ENCODE measurements around the gene UCK1.
A peak's percentile ranks its signal among the peaks of the same experiment; 100 is the strongest.

Gene UCK1

GRCh38 chr9:131537946-131538345, 6.9 kb upstream of the UCK1 start:
- DNase-seq: no peak
- Histone ChIP-seq H4K8ac (ENCODE audit: low read depth, low read length) (no peak overlapping the region), H3K79me1 (ENCODE audit: low read length) (no peaks in the 10 kb centered on the region), H3K56ac (ENCODE audit: low read length) (no peak overlapping the region), H3K79me2 (ENCODE audit: control insufficient read depth, insufficient read depth, low read length) (no peaks in the 10 kb centered on the region), H2AK5ac (ENCODE audit: low read length) (no peak overlapping the region), H2BK5ac (ENCODE audit: low read length) (no peak overlapping the region), H3K9ac (ENCODE audit: low read length) (no peak overlapping the region), H3K4me1 (ENCODE audit: control insufficient read depth, low read depth, low read length) (no peaks in the 10 kb centered on the region), H2BK15ac (replicated peaks; ENCODE audit: low read depth) (no peak overlapping the region), H3K27me3 (ENCODE audit: insufficient read depth, low read length, poor library complexity) (no peaks in the 10 kb centered on the region), H3K4ac (ENCODE audit: low read depth, low read length) (no peak overlapping the region), H3K27ac (ENCODE audit: low read depth, low read length) (no peak overlapping the region), H3K4me3 (ENCODE audit: low read length) (no peak overlapping the region), H4K5ac (ENCODE audit: low read length) (no peak overlapping the region), H3K36me3 (ENCODE audit: control insufficient read depth, insufficient read depth, low read length) (no peaks in the 10 kb centered on the region), H3K4me2 (ENCODE audit: low read length) (no peak overlapping the region), H3K23ac (ENCODE audit: low read length) (no peak overlapping the region), H2BK120ac (ENCODE audit: low read depth, low read length) (no peak overlapping the region), H3K18ac (ENCODE audit: low read length) (no peak overlapping the region)
- WGBS (ENCODE audit: extremely low coverage, insufficient coverage, low lambda C conversion rate): no CpG with 5 or more reads among the region's 19 CpGs

DNA sequence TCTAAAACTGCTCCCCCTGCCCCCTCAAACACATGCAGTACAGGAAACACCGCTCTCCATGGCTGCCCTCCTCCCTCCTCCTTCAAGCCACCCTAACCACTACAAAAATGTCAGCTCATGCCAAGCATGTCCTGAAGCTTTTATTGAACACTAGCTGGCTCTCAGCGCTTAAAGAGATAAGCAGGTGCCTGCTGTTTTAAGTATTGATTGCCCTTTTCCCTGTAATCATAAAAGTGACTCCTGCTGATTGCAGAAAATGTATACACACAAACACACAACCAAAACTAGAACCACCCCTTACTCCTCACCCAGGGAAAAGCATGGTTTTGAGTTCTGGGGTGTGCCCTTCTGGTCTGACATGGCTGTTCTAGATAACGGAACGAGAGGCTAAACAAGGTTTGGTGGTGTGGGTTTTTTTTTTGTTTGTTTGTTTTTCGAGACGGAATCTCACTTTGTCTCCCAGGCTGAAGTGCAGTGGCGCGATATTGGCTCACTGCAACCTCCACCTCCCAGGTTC, 3.7 kb upstream of the UCK1 start:
- no peak overlapping the region for H3K4me2 ChIP-seq (ENCODE audit: low read length)
- H2BK120ac ChIP-seq (ENCODE audit: low read depth, low read length): no peak overlapping the region
- H3K56ac ChIP-seq (ENCODE audit: low read length): no peak overlapping the region
- no peak overlapping the region for H2AK5ac ChIP-seq (ENCODE audit: low read length)
- no peak overlapping the region for H4K8ac ChIP-seq (ENCODE audit: low read depth, low read length)
- H3K23ac ChIP-seq (ENCODE audit: low read length): no peak overlapping the region
- no peak overlapping the region for H3K4ac ChIP-seq (ENCODE audit: low read depth, low read length)
- H3K36me3 ChIP-seq (ENCODE audit: control insufficient read depth, insufficient read depth, low read length): no peaks in the 10 kb centered on the region
- H3K27ac ChIP-seq (ENCODE audit: low read depth, low read length): no peak overlapping the region
- peaks cover 5% of the 10 kb centered on the region for H3K79me2 ChIP-seq (ENCODE audit: control insufficient read depth, insufficient read depth, low read length)
- no peak overlapping the region for H4K5ac ChIP-seq (ENCODE audit: low read length)
- DNase-seq: no peak
- H3K27me3 ChIP-seq (ENCODE audit: insufficient read depth, low read length, poor library complexity): no peaks in the 10 kb centered on the region
- WGBS (ENCODE audit: extremely low coverage, insufficient coverage, low lambda C conversion rate): no CpG with 5 or more reads among the region's 8 CpGs
- H3K4me1 ChIP-seq (ENCODE audit: control insufficient read depth, low read depth, low read length): peaks cover 5% of the 10 kb centered on the region
- no peak overlapping the region for H2BK15ac ChIP-seq (replicated peaks; ENCODE audit: low read depth)
- no peak overlapping the region for H2BK5ac ChIP-seq (ENCODE audit: low read length)
- no peak overlapping the region for H3K9ac ChIP-seq (ENCODE audit: low read length)
- H3K4me3 ChIP-seq (ENCODE audit: low read length): no peak overlapping the region
- H3K79me1 ChIP-seq (ENCODE audit: low read length): peaks cover 7% of the 10 kb centered on the region
- H3K18ac ChIP-seq (ENCODE audit: low read length): no peak overlapping the region

DNA sequence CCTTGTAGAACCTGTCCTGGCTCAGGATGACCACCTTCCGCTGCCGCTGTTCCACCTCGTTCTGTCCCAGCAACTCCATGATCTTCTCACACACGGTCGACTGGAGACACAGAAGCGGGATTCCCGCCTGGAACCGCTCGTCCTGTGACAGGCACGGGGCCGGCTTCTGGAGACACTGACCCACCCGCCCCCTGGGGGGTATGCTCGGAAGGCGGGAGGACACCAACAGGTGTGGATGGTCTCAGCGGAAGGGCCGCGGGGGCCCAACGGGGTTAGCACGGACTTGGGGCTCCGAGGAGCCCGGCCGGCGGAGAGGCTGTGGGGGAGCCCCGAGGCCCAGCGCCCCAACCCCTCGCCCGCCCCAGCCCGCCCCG, 530 bp downstream of the UCK1 start:
- no peak overlapping the region for H2BK5ac ChIP-seq (ENCODE audit: low read length)
- peak overlapping the region; percentile 94 for H3K18ac ChIP-seq (ENCODE audit: low read length)
- H2BK120ac ChIP-seq (ENCODE audit: low read depth, low read length): peak overlapping the region; percentile 66
- H3K23ac ChIP-seq (ENCODE audit: low read length): no peak overlapping the region
- H3K79me1 ChIP-seq (ENCODE audit: low read length): peaks cover 10% of the 10 kb centered on the region
- WGBS (ENCODE audit: extremely low coverage, insufficient coverage, low lambda C conversion rate): no CpG with 5 or more reads among the region's 29 CpGs
- no peaks in the 10 kb centered on the region for H3K27me3 ChIP-seq (ENCODE audit: insufficient read depth, low read length, poor library complexity)
- H3K4ac ChIP-seq (ENCODE audit: low read depth, low read length): peak overlapping the region; percentile 74
- H3K56ac ChIP-seq (ENCODE audit: low read length): peak overlapping the region; percentile 94
- peak overlapping the region; percentile 75 for H3K4me3 ChIP-seq (ENCODE audit: low read length)
- peaks cover 5% of the 10 kb centered on the region for H3K79me2 ChIP-seq (ENCODE audit: control insufficient read depth, insufficient read depth, low read length)
- H4K5ac ChIP-seq (ENCODE audit: low read length): no peak overlapping the region
- DNase-seq: peak; percentile 73
- peaks cover 10% of the 10 kb centered on the region for H3K36me3 ChIP-seq (ENCODE audit: control insufficient read depth, insufficient read depth, low read length)
- H3K4me1 ChIP-seq (ENCODE audit: control insufficient read depth, low read depth, low read length): peaks cover 5% of the 10 kb centered on the region
- peak overlapping the region; percentile 88 for H4K8ac ChIP-seq (ENCODE audit: low read depth, low read length)
- H3K9ac ChIP-seq (ENCODE audit: low read length): peak overlapping the region; percentile 98
- H2BK15ac ChIP-seq (replicated peaks; ENCODE audit: low read depth): no peak overlapping the region
- no peak overlapping the region for H2AK5ac ChIP-seq (ENCODE audit: low read length)
- peak overlapping the region; percentile 8 for H3K27ac ChIP-seq (ENCODE audit: low read depth, low read length)
- peak overlapping the region; percentile 98 for H3K4me2 ChIP-seq (ENCODE audit: low read length)

- peak overlapping the region; percentile 94 for H3K56ac ChIP-seq (ENCODE audit: low read length)
- H3K4me1 ChIP-seq (ENCODE audit: control insufficient read depth, low read depth, low read length): peaks cover 5% of the 10 kb centered on the region
- H4K5ac ChIP-seq (ENCODE audit: low read length): no peak overlapping the region
- H3K79me1 ChIP-seq (ENCODE audit: low read length): peaks cover 10% of the 10 kb centered on the region
- peak overlapping the region; percentile 98 for H3K4me2 ChIP-seq (ENCODE audit: low read length)
- no peak overlapping the region for H3K4ac ChIP-seq (ENCODE audit: low read depth, low read length)
- no peak overlapping the region for H2BK120ac ChIP-seq (ENCODE audit: low read depth, low read length)
- H2BK15ac ChIP-seq (replicated peaks; ENCODE audit: low read depth): no peak overlapping the region
- DNase-seq: no peak
- no peak overlapping the region for H3K27ac ChIP-seq (ENCODE audit: low read depth, low read length)
- peaks cover 5% of the 10 kb centered on the region for H3K79me2 ChIP-seq (ENCODE audit: control insufficient read depth, insufficient read depth, low read length)
- WGBS (ENCODE audit: extremely low coverage, insufficient coverage, low lambda C conversion rate): no CpG with 5 or more reads among the region's 24 CpGs
- H3K4me3 ChIP-seq (ENCODE audit: low read length): peak overlapping the region; percentile 75
- no peaks in the 10 kb centered on the region for H3K27me3 ChIP-seq (ENCODE audit: insufficient read depth, low read length, poor library complexity)
- no peak overlapping the region for H3K18ac ChIP-seq (ENCODE audit: low read length)
- peaks cover 10% of the 10 kb centered on the region for H3K36me3 ChIP-seq (ENCODE audit: control insufficient read depth, insufficient read depth, low read length)
- peak overlapping the region; percentile 24 for H3K23ac ChIP-seq (ENCODE audit: low read length)
- H4K8ac ChIP-seq (ENCODE audit: low read depth, low read length): no peak overlapping the region
- no peak overlapping the region for H2BK5ac ChIP-seq (ENCODE audit: low read length)
- peak overlapping the region; percentile 98 for H3K9ac ChIP-seq (ENCODE audit: low read length)
- no peak overlapping the region for H2AK5ac ChIP-seq (ENCODE audit: low read length)
Measured at GRCh38 chr9:131529597-131530545, 1.2 kb downstream of the UCK1 start.

GRCh38 chr9:131528886-131529505, 2.1 kb downstream of the UCK1 start:
- no peak overlapping the region for H2BK5ac ChIP-seq (ENCODE audit: low read length)
- no peak for DNase-seq
- H3K27me3 ChIP-seq (ENCODE audit: insufficient read depth, low read length, poor library complexity): no peaks in the 10 kb centered on the region
- no peak overlapping the region for H3K4me3 ChIP-seq (ENCODE audit: low read length)
- no peak overlapping the region for H2AK5ac ChIP-seq (ENCODE audit: low read length)
- H3K79me1 ChIP-seq (ENCODE audit: low read length): peaks cover 10% of the 10 kb centered on the region
- H4K8ac ChIP-seq (ENCODE audit: low read depth, low read length): no peak overlapping the region
- no peak overlapping the region for H3K4ac ChIP-seq (ENCODE audit: low read depth, low read length)
- H3K4me1 ChIP-seq (ENCODE audit: control insufficient read depth, low read depth, low read length): peaks cover 5% of the 10 kb centered on the region
- no peak overlapping the region for H3K18ac ChIP-seq (ENCODE audit: low read length)
- H3K79me2 ChIP-seq (ENCODE audit: control insufficient read depth, insufficient read depth, low read length): peaks cover 5% of the 10 kb centered on the region
- H3K4me2 ChIP-seq (ENCODE audit: low read length): no peak overlapping the region
- H3K36me3 ChIP-seq (ENCODE audit: control insufficient read depth, insufficient read depth, low read length): peaks cover 10% of the 10 kb centered on the region
- H3K56ac ChIP-seq (ENCODE audit: low read length): no peak overlapping the region
- H2BK120ac ChIP-seq (ENCODE audit: low read depth, low read length): no peak overlapping the region
- no peak overlapping the region for H4K5ac ChIP-seq (ENCODE audit: low read length)
- no peak overlapping the region for H3K9ac ChIP-seq (ENCODE audit: low read length)
- no peak overlapping the region for H2BK15ac ChIP-seq (replicated peaks; ENCODE audit: low read depth)
- H3K27ac ChIP-seq (ENCODE audit: low read depth, low read length): no peak overlapping the region
- no peak overlapping the region for H3K23ac ChIP-seq (ENCODE audit: low read length)
- no CpG with 5 or more reads among the region's 35 CpGs for WGBS (ENCODE audit: extremely low coverage, insufficient coverage, low lambda C conversion rate)

Data from mesendoderm (in vitro differentiated cells).